ENCODE results near the gene ACTG2. TPM values are rescaled to one million over a fixed set of nuclear protein-coding genes. Genes with fewer than 3 reads are reported as not detected.

The ACTG2 gene
- total RNA-seq, 2 experiments from 2014 or later, result not detected

DNA sequence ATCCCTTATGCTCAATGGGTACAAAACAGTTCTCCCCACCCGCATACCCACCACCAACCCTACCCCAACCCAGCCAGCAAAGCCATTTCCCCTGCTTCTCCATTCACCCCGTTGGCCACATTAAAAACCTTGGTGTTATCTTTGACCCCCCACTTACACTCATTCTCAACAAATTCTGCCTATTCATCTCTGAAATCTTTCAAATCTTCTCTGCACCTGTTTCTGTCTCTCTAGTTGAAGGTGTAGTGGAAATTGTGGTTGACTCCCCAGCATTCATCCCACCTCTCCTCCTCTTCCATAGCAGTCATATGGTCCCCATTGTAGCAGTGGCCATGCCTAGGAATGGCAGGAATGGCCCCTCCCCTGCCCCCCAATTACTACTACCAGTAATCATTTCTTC is 71.4 kb downstream of the ACTG2 start:
- H3K27ac ChIP-seq (ENCODE audit: low read depth in 1 of 2, low read length in 2 of 2), result no peak overlapping the region
- intact Hi-C loops (cut with DNase I, micrococcal nuclease), result no loop called here
- H3K36me3 ChIP-seq (ENCODE audit: insufficient read depth, low read length), result peaks cover 7% of the 10 kb centered on the region
- peaks cover 45% of the 10 kb centered on the region for H3K4me1 Mint-ChIP-seq (ENCODE audit: low read depth)
- no peaks in the 10 kb centered on the region for H3K9me3 ChIP-seq (ENCODE audit: control insufficient read depth in 1 of 2, insufficient read depth in 1 of 2, low read length in 2 of 2)
- no peaks in the 10 kb centered on the region for H3K9me3 Mint-ChIP-seq
- H3K36me3 Mint-ChIP-seq (ENCODE audit: low read depth), result peaks cover 22% of the 10 kb centered on the region
- H3K4me1 ChIP-seq (ENCODE audit: insufficient read depth, low read length), result peaks cover 8% of the 10 kb centered on the region
- TF ChIP-seq, protein P1, sequence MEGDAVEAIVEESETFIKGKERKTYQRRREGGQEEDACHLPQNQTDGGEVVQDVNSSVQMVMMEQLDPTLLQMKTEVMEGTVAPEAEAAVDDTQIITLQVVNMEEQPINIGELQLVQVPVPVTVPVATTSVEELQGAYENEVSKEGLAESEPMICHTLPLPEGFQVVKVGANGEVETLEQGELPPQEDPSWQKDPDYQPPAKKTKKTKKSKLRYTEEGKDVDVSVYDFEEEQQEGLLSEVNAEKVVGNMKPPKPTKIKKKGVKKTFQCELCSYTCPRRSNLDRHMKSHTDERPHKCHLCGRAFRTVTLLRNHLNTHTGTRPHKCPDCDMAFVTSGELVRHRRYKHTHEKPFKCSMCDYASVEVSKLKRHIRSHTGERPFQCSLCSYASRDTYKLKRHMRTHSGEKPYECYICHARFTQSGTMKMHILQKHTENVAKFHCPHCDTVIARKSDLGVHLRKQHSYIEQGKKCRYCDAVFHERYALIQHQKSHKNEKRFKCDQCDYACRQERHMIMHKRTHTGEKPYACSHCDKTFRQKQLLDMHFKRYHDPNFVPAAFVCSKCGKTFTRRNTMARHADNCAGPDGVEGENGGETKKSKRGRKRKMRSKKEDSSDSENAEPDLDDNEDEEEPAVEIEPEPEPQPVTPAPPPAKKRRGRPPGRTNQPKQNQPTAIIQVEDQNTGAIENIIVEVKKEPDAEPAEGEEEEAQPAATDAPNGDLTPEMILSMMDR (IDR thresholded peaks at IDR 0.05), result no peak
- H3K4me3 Mint-ChIP-seq, result no peak overlapping the region
- ChIA-PET CTCF (interaction anchor here (1.3 kb wide), 1 partner anchor 23 kb away, joined by 4 read pairs; no protein-coding TSS in a partner anchor), POLR2A (interaction anchor here (1.0 kb wide), 1 partner anchor 17 kb away, joined by 3 read pairs; no protein-coding TSS in a partner anchor)
- H3K27me3 ChIP-seq (ENCODE audit: control insufficient read depth in 1 of 2, insufficient read depth in 2 of 2, low read length in 2 of 2), result no peaks in the 10 kb centered on the region
- no peaks in the 10 kb centered on the region for H3K27me3 Mint-ChIP-seq
- ATAC-seq (ENCODE audit: poor library complexity) (no peak), DNase-seq (no peak)
- peak overlapping the region; percentile 27 for H3K27ac Mint-ChIP-seq
- H3K4me3 ChIP-seq (ENCODE audit: low read length), result no peak overlapping the region

DNA sequence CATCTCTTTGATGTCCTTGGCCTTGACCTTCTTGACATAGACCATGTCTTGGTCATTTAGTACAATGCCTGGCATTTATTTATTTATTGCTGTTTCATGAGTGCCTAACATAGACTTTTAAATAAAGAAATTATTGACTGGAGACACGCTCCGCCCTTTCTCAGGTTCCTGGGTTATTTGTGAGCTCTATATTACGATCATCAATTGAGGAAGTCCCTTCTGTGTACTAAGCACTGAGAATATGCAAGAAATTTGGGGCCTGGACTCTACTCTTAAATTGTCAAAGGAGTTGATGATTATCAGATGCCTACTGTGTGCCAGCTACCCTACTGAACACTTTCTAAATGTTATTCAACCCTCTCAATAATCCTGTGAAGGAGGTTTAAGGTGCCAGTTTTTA is 72.2 kb downstream of the ACTG2 start:
- no peak overlapping the region for H3K4me3 ChIP-seq (ENCODE audit: low read length)
- no peaks in the 10 kb centered on the region for H3K27me3 ChIP-seq (ENCODE audit: control insufficient read depth in 1 of 2, insufficient read depth in 2 of 2, low read length in 2 of 2)
- no peak for DNase-seq
- no peaks in the 10 kb centered on the region for H3K9me3 Mint-ChIP-seq
- H3K9me3 ChIP-seq (ENCODE audit: control insufficient read depth in 1 of 2, insufficient read depth in 1 of 2, low read length in 2 of 2), result no peaks in the 10 kb centered on the region
- H3K4me3 Mint-ChIP-seq, result no peak overlapping the region
- peaks cover 53% of the 10 kb centered on the region for H3K4me1 Mint-ChIP-seq (ENCODE audit: low read depth)
- TF ChIP-seq, protein P1 (IDR thresholded peaks at IDR 0.05), result no peak
- no peaks in the 10 kb centered on the region for H3K27me3 Mint-ChIP-seq
- H3K36me3 ChIP-seq (ENCODE audit: insufficient read depth, low read length), result no peaks in the 10 kb centered on the region
- POLR2A ChIA-PET, result interaction anchor here (1.0 kb wide), 1 partner anchor 38 kb away, joined by 6 read pairs; the partner anchor contains the start of gene DGUOK
- peaks cover 14% of the 10 kb centered on the region for H3K36me3 Mint-ChIP-seq (ENCODE audit: low read depth)
- H3K4me1 ChIP-seq (ENCODE audit: insufficient read depth, low read length), result peaks cover 17% of the 10 kb centered on the region
- CTCF ChIA-PET, result no interaction called here
- H3K27ac ChIP-seq (ENCODE audit: low read depth in 1 of 2, low read length in 2 of 2), result no peak overlapping the region
- H3K27ac Mint-ChIP-seq, result no peak overlapping the region
- ATAC-seq (ENCODE audit: poor library complexity), result no peak
- intact Hi-C loops (cut with DNase I, micrococcal nuclease), result no loop called here

DNA sequence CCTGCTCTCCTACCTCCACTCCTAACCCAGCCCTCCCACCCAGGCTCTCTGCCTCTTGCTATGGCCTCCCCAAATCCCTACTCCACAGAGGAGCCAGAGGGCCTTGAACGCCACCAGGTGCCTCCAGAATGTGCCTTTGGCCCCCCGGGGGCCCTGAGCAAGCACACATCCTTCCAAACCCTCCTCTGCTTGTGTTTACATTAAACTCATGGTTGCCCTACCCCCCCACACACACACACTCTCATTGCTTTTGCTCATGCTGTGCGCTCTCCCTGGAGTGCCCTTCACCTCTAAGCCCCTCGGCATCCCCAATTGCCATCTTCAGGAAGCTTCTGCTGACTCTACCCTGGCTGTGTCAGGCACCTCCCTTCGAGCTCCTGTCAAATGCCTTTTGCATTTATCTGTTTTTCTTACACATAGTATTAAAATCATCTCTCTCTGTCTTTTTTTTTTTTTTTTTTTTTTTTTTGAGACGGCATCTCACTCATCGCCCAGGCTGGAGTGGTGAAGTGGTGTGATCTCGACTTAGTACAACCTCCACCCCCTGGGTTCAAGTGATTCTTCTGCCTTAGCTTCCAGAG is 75.6 kb downstream of the ACTG2 start:
- no peak overlapping the region for H3K4me3 Mint-ChIP-seq
- Histone ChIP-seq H3K27ac (ENCODE audit: low read depth in 1 of 2, low read length in 2 of 2) (no peak overlapping the region), H3K9me3 (ENCODE audit: control insufficient read depth in 1 of 2, insufficient read depth in 1 of 2, low read length in 2 of 2) (no peaks in the 10 kb centered on the region), H3K4me1 (ENCODE audit: insufficient read depth, low read length) (peaks cover 46% of the 10 kb centered on the region), H3K4me3 (ENCODE audit: low read length) (no peak overlapping the region), H3K27me3 (ENCODE audit: control insufficient read depth in 1 of 2, insufficient read depth in 2 of 2, low read length in 2 of 2) (no peaks in the 10 kb centered on the region), H3K36me3 (ENCODE audit: insufficient read depth, low read length) (no peaks in the 10 kb centered on the region)
- ChIA-PET POLR2A (interaction anchor here (1.0 to 2.6 kb wide), 3 partner anchors 10 to 19 kb away, joined by 3 to 10 read pairs (median 6); no protein-coding TSS in a partner anchor), CTCF (no interaction called here)
- intact Hi-C loops (cut with DNase I, micrococcal nuclease), result no loop called here
- H3K36me3 Mint-ChIP-seq (ENCODE audit: low read depth), result no peaks in the 10 kb centered on the region
- H3K27ac Mint-ChIP-seq, result peak overlapping the region; percentile 21
- H3K4me1 Mint-ChIP-seq (ENCODE audit: low read depth), result peaks cover 87% of the 10 kb centered on the region
- no peaks in the 10 kb centered on the region for H3K9me3 Mint-ChIP-seq
- TF ChIP-seq, protein P1 (IDR thresholded peaks at IDR 0.05), result no peak
- ATAC-seq (ENCODE audit: poor library complexity), result no peak
- no peaks in the 10 kb centered on the region for H3K27me3 Mint-ChIP-seq
- DNase-seq, result no peak
